ENCODE results near the gene TACC2.

The TACC2 gene

DNA sequence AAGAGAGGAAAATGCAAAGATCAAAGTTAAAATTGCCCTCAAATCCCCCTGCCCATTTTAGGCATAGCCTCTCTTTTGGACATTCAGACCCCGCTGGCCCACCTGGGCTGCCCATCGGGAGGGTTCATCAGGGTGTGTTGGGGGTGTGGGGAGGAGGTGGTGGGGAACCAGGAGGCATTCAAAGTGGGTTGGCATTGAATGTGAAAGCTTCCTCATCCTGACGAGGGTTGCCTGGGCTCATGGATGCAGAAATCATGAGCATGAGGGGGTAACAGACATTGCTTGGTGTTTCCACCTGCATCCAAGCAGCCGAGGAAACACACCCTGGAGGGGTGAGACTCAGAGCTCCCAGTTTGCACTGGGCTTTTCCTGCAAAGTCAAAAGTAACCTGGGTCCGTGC lies 302.8 kb downstream of the TACC2 start:
- DNase-seq (ENCODE audit: extremely low read depth, low read depth), result no peak
- no peak for TF ChIP-seq CTCF (IDR thresholded peaks at IDR 0.05; ENCODE audit: low read depth, low read length)

DNA sequence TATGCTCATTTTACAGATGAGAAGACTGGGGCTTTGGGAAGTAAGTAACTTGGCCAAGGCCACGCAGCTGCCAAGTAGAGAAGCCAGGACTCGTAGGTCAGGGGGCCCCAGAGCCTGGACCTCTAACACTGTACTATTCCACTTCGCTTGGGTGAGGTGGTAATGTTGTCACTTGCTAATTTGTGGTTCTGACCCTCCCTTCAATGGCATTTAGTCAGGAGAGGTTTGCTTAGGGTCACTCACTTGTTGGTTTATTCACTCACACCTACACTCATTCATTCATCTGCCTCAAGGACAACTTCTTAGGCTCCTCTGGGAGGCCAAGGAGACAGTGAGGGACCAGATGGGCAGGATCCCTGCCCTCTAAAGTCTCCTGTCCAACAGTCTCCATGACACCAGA lies 303.4 kb downstream of the TACC2 start:
- DNase-seq (ENCODE audit: extremely low read depth, low read depth), result no peak
- TF ChIP-seq CTCF (IDR thresholded peaks at IDR 0.05; ENCODE audit: low read depth, low read length), result no peak

GRCh38 chr10:122293156-122293960 lies 304.4 kb downstream of the TACC2 start:
- DNase-seq (ENCODE audit: extremely low read depth, low read depth), result no peak
- TF ChIP-seq CTCF (IDR thresholded peaks at IDR 0.05; ENCODE audit: low read depth, low read length), result no peak

DNA sequence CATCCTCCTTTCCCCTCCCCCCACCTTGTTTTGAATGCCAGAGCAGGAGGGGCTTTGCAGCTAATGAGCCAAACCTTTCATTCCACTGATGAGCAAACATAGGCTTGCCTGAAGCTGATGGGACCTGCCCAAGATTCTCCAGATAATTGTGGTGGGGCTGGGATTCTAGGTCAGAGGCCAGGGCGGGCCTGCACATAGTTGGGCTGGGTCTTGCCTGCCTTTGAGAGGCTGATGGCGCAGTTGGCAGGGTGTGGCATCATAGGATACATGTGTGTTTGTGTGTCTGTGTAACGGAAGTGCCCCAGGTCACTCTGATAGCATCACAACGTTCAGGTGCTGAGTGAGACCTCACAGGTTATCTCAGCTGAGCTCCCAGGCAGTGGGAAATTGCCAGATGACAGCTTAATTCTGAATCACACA lies 305.0 kb downstream of the TACC2 start:
- no peak for TF ChIP-seq CTCF (IDR thresholded peaks at IDR 0.05; ENCODE audit: low read depth, low read length)
- DNase-seq (ENCODE audit: extremely low read depth, low read depth), result no peak

DNA sequence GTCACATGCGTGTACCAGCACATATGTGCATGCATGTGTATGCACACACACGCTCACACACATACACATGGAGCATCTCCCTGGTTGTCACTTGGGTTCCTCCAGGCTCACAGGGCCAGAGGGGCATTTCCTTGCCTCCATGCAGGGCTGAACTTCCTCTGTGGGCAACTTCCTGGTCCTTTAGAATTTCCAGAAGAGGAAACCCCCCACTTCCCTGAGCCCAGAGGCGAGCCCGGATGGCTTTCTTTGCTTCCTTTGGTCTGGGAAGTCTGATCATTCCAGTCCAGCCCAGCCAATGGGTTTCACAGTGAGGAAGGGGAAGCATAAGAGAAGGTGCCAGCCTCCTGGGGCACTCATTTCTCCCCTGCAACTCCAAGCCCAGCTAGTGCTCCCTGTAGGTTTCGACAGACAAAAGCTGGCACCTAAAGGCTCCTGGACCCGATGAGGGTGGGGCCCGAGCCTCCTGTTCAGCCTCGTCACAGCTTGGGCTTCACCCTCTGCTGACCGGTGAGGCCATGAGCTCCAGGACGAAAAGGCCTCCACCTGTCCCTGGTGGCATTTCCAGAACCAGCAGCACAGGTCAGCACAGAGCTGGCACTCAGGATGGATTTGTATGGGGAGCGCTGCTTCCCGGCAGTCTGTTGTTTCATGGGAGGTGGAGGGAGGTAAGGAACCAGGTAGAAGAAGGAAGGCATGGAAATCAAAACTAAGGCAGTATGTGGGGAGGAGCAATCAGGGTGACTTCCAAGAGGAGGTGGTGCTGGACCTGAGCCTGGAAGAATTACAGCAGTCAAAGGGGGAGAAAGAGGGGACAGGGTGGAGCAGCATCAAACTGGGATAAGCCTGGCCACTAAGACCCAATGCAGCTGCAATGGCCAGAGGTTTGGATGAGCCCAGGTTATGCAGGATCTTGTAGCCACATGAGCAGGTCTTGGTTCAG lies 305.8 kb downstream of the TACC2 start:
- DNase-seq (ENCODE audit: extremely low read depth, low read depth), result no peak
- no peak for TF ChIP-seq CTCF (IDR thresholded peaks at IDR 0.05; ENCODE audit: low read depth, low read length)

DNA sequence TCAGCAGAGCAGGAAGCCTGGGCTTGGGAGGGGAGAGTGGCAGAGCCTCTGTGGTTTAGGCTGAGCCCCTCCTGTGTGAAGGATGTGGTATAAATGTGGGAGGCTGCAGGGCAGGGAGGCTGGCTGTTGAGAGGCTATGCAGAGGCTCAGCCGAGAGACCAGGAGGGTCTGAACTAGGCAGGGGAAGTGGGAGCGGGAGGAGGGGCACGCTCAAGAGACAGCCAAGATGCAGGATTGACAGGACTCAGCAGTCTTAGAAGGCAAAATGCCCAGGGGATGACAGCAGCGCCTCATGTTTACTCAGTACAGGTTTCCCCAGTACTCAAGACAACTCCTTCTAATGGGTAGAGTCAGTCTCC lies 306.5 kb downstream of the TACC2 start:
- TF ChIP-seq CTCF (IDR thresholded peaks at IDR 0.05; ENCODE audit: low read depth, low read length), result no peak
- no peak for DNase-seq (ENCODE audit: extremely low read depth, low read depth)

Measured in AG09319 (cell line).